ENCODE results near the gene MEX3D. TPM values are rescaled to one million over a fixed set of nuclear protein-coding genes. Genes with fewer than 3 reads are reported as not detected.

MEX3D gene
- total RNA-seq, 1 donor = 27.6 TPM

DNA sequence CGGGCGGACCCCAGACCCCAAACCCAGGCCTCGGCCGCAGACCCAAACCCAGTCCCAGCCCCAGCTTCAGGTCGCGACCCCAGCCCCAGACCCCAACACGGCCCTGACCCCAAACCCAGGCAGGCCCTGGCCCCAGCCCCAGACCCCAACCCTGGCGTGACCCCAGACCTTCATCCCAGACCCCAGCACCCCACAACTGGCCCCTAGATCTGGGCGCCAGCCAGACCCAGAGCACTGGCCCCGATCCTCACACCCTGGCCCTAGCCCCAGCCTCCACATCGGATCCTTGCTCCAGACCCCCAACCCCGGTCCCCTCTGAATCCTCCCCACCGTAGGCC is 17.1 kb upstream of the MEX3D start:
- H3K4me3 ChIP-seq (ENCODE audit: low read depth, low read length) = no peak overlapping the region
- TF ChIP-seq, protein P1, sequence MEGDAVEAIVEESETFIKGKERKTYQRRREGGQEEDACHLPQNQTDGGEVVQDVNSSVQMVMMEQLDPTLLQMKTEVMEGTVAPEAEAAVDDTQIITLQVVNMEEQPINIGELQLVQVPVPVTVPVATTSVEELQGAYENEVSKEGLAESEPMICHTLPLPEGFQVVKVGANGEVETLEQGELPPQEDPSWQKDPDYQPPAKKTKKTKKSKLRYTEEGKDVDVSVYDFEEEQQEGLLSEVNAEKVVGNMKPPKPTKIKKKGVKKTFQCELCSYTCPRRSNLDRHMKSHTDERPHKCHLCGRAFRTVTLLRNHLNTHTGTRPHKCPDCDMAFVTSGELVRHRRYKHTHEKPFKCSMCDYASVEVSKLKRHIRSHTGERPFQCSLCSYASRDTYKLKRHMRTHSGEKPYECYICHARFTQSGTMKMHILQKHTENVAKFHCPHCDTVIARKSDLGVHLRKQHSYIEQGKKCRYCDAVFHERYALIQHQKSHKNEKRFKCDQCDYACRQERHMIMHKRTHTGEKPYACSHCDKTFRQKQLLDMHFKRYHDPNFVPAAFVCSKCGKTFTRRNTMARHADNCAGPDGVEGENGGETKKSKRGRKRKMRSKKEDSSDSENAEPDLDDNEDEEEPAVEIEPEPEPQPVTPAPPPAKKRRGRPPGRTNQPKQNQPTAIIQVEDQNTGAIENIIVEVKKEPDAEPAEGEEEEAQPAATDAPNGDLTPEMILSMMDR (IDR thresholded peaks at IDR 0.05; ENCODE audit: insufficient read depth, low read length) = no peak
- no peak for DNase-seq (ENCODE audit: low read depth)

DNA sequence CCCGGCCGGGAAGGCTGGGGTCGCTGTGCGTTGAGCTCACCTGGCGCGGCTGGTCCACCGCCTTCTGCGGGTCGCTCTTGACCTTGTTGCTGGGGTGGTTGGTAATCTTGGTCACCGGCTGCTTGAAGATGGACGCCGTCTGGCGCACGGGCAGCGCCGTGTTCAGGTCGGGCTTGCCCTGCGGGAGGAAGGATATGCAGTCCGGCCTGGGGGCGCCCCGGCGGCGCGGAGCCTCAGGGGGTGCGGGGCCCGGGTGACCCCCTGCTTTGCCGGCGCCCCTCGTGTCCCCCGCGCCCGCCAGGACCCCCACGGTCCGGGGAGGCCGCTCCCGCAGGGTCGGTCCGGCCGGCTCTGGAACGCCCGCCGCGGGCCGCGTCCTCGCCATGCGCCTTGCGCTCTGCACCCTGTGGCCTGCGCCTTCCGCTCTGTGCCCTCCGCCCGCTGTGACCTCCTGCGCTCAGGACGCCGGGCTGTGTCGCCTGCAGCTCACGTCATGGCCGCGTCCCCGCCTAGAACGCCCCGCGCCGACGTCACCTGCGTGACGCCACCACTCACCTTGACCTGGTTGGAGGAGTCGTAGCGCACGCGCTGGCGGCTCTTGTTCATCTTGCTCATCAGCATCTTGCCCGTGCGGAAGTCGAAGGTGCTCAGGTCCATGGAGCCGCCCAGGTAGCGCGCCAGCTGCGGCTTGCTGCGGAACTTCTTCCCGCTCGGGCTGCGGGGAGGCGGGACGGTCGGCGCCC is 16.5 kb upstream of the MEX3D start:
- no peak overlapping the region for H3K4me3 ChIP-seq (ENCODE audit: low read depth, low read length)
- TF ChIP-seq, protein P1 (IDR thresholded peaks at IDR 0.05; ENCODE audit: insufficient read depth, low read length) = no peak
- DNase-seq (ENCODE audit: low read depth) = no peak

DNA sequence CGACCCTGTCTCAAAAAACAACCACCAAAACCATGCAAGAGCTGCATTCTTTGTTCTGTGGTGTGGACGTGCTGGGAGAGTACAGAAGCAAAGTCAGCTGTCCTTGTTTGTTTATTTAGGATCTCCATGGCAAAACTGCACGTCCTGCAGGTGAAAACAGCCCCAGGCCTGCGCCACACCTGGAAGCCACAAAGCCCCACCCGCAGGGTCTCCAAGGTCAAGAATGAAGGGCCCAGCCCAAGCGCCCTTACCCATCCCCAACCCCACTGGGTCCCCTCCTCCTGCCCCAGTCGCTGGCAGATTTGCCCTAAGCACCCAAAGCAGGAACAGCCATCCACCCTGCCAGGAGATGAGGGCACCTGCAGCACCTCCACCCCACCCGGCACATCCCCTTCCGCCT is 14.1 kb upstream of the MEX3D start:
- TF ChIP-seq, protein P1 (IDR thresholded peaks at IDR 0.05; ENCODE audit: insufficient read depth, low read length) = no peak
- no peak for DNase-seq (ENCODE audit: low read depth)
- no peak overlapping the region for H3K4me3 ChIP-seq (ENCODE audit: low read depth, low read length)

DNA sequence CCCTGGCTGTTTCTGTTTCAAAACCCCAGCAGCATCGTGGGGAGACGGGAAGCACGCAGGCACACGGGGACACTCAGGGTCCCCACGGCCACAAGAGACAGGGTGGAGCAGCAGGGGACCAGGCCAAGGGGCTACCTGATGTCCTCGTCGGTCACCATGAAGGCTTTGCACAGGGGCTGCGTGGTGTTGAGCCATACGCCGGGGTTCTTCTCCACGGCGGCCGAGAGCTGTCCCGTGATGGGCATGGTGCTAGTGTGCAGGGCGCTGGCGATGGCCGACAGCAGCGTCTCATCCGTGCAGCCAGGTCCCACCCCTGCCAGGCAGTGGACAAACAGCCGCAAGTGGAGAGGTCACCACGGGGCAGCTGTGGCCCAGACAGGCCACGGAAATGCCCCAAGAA is 12.8 kb upstream of the MEX3D start:
- no peak overlapping the region for H3K4me3 ChIP-seq (ENCODE audit: low read depth, low read length)
- TF ChIP-seq, protein P1 (IDR thresholded peaks at IDR 0.05; ENCODE audit: insufficient read depth, low read length) = no peak
- no peak for DNase-seq (ENCODE audit: low read depth)

DNA sequence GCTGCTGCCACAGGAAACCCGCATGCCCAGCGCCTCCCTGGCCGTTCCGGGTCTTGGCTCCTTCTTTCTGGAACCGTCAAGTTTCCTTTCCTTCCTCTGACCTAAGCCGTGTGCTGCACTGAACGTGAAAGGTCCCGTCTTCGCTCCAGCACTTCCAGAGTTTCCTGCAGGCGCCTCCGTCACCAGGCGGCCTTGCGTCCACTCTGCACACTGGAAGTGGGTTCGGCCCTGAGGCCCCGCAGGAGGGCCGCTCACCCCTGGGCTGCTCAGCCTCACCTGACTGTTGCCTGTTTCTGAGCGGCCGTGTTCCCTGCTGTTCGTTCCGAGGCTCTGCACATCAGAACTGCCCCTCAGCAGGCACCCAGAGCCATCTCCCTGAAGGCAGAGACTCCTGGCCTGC is 12.3 kb upstream of the MEX3D start:
- no peak for DNase-seq (ENCODE audit: low read depth)
- H3K4me3 ChIP-seq (ENCODE audit: low read depth, low read length) = no peak overlapping the region
- TF ChIP-seq, protein P1 (IDR thresholded peaks at IDR 0.05; ENCODE audit: insufficient read depth, low read length) = no peak

DNA sequence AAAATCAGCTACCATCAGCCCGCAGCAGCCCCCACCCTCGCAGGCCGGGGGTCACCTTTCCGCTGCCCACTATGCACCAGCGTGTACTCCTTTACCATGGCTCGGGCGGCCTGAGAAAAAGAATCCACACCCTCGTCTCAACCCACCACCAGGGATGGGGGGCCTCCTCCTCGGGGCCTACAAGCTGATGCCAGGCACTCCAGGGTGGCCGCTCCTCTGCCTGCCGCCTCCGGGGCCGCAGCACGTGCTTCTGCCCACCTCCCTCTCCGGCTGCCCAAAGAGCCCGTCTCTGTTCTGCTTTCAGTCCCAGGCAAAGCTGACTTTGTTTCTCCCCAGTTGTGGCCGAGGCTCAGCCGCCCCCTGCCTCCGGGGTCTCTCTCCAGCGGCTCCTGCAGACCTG is 11.1 kb upstream of the MEX3D start:
- TF ChIP-seq, protein P1 (IDR thresholded peaks at IDR 0.05; ENCODE audit: insufficient read depth, low read length) = no peak
- no peak overlapping the region for H3K4me3 ChIP-seq (ENCODE audit: low read depth, low read length)
- DNase-seq (ENCODE audit: low read depth) = no peak

Measured in fibroblast of the aortic adventitia (primary cell).